KBM-7 (cell line): ENCODE measurements around the gene ZNF567.
A peak's percentile ranks its signal among the peaks of the same experiment; 100 is the strongest.
"Not testable (repeated sequence)": the region's sequence is repeated elsewhere in the genome, so short reads cannot be mapped to it uniquely, and the experiment has no call there.

Experiments used
- DNase-seq: peaks from one replicate; pipeline ENCODE4 v3.0.0-alpha.2; 2015
- in situ Hi-C: fragments of 300-500 bp; cut with MboI; formaldehyde crosslinking; loops from 2 replicates; pipeline ENCODE4 v1.14.3; 2020; ENCODE audit warnings: low sequenced_read_pairs, low pct_unique_long_range_greater_than_20kb, mixed read lengths

Gene ZNF567

DNA sequence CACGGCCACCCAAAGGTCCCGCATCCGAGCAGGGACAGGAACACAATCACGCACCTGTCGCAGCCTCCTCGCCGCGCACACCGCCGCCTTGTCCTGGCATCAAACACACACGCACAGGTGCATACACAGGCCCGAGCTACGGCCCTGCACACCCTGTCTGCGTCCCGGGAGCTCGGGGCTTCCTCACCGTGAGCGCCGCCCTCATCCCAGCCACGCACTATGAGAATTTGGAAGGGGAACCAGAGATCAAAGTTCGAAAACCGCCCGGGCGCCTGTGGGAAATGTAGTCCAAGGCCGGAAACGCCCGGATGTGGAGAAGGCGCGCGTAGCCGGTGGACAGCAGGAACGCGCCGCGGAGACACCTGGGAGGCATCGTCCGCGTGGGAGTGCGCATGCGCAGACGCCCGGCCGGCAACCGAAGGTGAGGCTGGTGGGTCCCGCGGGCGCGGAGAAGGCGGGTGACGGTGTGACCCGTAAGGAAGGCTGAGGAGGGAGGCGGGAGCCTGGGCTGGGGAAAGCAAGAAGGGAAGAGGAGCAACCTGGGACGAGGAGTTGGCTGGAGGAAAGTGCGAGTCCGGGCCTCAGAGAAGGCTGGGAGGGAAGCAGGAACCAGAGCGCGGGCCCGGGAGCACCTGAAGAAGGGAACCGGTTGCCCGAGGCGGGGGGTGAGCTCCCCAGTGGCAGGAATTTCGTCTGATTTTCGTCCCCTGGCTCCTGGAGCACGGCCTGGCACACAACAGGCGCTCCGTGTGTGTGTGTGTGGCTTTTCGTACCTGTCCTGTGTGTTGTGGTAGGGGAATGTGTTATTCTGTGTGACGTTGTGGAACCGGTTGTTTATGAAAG lies at the start of gene ZNF567:
Gene ZNF567, plus strand, starts transcription at position 399 of the 843 bp plus-strand sequence. CDS start 7,256 bp downstream, outside the sequence.
- DNase-seq = peak; percentile 97
- in situ Hi-C loops = no loop called here

DNA sequence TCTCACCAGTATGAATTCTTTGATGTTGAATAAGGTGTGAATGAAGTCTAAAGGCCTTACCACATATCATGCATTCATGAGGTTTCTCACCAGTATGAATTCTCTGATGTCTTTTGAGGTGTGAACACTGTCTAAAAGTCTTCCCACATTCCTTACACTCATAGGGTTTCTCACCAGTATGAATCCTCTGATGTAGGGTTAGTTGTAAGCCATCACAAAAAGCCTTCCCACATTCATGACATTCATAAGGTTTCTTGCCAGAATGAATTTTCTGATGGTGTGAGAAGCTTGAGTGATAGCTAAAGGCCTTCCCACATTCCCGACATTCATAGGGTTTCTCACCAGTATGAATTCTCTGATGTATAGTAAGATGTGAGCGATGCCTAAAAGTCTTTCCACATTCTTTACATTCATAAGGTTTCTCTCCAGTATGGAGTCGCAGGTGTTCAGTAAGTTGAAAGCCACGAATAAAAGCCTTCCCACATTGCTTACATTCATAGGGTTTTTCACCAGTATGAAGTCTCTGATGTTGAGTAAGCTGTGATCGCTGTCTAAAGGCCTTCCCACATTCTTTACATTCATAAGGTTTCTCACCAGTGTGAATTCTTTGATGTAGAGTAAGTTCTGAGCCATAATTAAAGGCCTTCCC lies 48.4 kb upstream of the ZNF567 start:
- DNase-seq = peak; percentile 19
- in situ Hi-C loops = no loop called here

DNA sequence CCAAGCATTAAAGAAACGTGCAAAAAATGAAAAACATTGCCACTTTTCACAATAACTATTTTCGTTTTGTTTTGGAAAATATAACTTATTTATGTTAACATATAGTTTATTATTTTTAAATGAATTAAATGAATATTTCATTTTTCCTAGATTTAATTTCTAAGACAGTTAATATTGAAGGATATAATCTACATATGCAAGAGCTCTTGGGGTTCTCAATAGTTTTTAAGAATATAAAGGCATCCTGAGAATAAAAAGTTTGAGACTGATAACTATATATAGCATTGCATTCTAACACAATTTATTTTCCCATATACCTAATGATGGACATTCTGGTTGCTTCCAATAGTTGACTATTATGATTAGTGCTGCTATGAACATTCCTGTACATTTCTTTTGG lies 40.7 kb upstream of the ZNF567 start:
- in situ Hi-C loops = no loop called here
- no peak for DNase-seq

DNA sequence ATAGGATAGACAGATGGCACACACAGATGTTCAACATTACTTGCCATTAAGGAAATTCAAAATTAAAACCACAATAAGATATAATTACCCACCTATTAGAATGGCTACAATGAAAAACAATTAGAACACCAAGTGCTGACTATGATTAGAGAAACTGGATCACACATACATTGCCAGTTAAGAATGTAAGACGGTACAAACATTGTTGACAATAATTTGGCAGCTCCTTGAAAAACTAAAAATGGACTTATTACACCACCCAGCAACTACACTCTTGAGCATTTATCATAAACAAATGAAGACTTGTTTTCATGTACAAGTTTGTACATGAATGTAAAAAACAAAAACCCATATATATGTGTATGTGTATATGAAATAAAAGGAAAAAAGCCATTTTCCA lies 34.5 kb upstream of the ZNF567 start:
- in situ Hi-C loops = no loop called here
- no peak for DNase-seq

DNA sequence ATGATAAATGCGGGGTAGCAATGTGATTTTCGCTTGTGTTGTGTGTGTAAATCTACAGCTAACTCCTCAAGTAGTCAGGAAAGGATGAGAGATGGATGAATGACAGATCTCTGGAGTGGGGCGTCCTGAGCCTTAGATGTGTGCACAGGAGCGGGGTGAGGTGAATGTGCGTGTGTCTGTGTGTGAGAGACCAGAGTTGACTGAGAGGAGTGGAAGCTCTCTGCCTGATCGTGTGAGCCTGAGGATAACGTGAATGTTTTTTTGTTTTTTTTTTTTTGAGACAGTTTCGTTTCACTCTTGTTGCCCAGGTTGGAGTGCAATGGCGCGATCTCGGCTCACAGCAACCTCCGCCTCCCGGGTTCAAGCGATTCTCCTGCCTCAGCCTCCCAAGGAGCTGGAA lies 21.6 kb upstream of the ZNF567 start:
- DNase-seq = no peak
- in situ Hi-C loops = no loop called here

DNA sequence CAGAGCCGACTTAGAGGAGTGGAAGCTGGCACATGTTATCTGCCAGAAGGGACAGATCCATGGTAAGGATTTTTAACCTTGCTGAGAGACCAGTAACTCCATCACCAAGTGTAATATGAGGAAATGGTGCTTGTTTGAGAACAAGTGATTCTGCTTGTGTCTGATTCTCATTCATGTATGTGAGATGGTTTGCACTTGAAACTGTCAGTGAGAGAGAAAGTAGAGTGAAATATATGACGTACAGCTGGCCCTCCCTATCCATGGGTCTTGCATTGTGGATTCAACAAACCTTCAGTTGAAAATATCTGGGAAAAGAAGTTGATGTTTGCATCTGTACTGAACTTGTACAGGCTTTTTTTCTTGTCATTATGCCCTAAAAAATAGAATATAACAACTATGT lies 18.8 kb upstream of the ZNF567 start:
- in situ Hi-C loops = no loop called here

DNA sequence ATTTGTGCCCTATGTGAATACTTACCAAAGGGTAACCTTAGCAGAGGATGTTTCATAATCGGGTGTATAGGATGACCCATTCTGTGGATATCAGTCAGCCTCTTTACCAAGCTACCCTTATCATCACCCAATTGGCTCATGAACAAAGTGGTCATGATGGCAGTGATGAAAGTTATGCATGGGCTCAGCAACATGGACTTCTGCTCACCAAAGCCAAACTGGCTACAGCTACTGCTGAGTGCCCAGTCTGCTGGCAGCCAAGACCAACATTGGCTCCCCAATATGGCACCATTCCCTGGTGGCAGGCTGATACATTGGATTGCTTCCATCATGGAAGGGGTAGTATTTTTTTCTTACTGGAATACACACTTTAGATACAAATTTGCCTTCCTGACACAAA lies 15.0 kb upstream of the ZNF567 start:
- no peak for DNase-seq
- in situ Hi-C loops = no loop called here

More for the DNA sequence above, 18.8 kb upstream of the ZNF567 start:
- DNase-seq = no peak

DNA sequence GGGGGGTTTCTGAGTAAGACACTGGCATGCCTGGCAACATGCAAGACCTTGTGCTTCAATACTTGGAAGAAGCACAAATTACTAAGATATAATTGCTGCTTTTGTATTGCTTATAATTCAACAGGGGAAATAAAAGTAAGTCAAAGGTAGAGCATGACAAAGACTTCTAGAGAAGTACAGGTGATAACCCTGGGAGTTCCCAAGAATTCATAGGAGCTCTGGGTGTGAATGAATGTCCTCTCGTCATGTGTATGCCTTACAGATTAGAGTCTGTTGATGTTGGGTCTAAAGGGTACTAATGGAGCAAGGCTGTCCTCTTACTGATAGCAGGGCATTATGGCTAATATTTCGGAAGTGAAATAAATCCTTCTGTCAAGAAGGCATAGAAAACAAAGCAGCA lies 13.2 kb upstream of the ZNF567 start:
- in situ Hi-C loops = no loop called here

DNA sequence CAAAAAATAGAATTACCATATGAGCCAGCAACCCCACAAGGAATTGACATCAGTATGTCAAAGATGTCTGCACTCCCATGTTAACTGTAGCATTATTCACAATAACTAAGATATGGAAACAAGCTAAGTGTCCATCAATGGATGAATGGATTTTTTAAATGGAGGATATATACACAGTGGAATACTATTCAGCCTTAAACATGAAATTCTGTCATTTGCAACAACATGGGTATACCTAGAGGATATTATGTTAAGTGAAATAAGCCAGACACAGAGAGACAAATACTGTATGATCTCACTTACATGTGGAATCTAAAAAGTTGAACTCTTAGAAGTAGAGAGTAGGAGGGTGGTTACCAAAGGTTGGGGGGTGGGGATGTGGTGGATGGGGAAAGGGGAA lies 8.0 kb upstream of the ZNF567 start:
- no peak for DNase-seq
- in situ Hi-C loops = no loop called here

More for the DNA sequence above, 13.2 kb upstream of the ZNF567 start:
- DNase-seq = no peak

DNA sequence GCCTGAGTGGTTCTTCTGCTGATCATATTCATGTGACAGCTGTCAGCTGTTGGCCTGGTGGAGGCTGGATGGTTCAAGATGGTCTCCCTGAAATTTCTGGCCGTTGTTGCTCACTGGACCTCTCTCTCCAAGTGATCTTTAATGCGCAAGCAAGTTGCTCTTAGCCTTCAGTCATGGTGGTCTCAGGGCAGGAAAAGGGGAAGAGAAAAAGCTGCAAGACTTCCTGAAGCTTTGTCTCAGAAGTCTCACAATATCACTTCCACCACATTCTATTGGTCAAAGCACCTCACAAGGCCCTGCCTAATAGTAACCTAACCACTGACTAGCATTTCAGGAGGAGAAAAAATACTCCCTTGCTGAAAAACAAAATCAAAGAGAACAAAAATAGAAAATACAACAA lies 1.6 kb upstream of the ZNF567 start:
- peak; percentile 13 for DNase-seq
- in situ Hi-C loops = no loop called here

DNA sequence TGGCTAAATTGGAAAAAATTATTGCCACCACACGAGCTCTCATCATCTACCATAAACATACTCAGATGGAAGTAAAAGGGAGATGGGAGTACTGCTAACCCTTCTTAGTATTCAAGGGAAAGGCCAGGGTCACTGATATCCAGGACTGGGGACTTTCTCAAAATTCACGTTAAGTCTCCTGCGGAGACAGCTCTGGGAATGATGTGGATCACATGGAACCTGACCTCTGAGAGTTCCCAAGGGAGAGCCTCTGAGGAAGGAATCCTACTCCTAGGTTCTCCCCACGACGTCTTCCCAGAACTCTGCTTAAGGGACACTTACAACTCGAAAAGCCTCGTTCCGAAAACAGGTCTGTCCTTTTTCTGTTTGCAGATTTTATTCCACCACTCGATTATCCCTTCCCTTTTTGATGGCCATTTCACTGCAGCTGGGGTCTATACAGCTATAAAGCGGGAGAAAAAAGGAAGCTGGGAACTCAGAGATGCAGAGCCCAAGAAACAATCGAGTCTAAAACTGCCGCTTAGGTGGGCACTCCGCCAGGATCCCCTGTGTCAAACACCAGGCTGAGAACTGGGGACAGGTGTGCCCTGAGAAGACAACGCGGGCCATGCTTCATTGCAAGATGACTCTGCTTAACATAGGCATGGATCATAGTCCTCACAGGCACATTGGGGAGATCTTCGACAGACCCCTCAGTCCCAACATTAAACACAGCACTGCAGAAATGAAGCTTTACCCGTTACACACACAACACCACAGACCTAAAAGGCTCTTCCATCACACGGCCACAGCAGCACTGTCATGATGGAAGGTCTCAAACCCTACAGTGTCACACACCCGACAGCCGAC lies 823 bp upstream of the ZNF567 start:
- in situ Hi-C loops = no loop called here
- DNase-seq = peak; percentile 45

DNA sequence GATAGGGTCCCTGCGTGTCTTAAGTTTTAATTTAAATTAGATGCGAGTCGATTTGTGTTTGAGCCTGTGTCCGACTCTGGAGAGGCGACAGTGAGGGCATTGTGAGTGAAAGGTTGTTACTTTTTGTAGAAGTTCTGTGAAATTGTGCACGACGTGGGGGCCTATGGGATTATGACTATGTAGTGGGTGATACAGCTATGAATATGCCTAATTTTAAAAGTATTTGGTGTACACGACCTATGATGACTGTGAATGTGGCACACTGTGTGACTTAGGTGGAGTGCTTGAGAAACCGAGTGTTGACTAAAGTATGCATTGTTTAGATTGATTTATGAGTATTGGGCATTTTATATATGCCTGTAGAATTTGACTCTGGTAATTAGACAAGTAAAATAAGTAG lies 646 bp downstream of the ZNF567 start:
- in situ Hi-C loops = no loop called here
- DNase-seq = no peak

DNA sequence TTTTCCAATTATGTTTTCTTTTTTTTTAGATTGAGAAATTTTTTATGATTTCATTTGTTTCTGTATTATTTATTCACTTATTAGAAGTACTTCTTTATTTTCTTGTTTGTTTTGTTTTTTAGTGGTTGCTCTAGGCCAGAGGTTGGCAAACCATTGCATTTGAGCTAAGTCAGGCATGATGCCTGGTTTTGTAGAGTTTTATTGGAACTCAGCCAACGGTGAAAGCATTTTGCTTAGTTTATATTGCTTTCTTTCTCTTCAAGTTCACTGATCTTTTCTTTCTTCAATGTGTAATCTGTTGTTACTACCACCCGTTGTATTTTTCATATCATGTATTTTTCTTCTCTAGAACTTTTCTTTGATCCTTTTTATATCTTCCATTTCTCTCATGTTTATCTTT lies 19.7 kb downstream of the ZNF567 start:
- in situ Hi-C loops = no loop called here
- DNase-seq = no peak

DNA sequence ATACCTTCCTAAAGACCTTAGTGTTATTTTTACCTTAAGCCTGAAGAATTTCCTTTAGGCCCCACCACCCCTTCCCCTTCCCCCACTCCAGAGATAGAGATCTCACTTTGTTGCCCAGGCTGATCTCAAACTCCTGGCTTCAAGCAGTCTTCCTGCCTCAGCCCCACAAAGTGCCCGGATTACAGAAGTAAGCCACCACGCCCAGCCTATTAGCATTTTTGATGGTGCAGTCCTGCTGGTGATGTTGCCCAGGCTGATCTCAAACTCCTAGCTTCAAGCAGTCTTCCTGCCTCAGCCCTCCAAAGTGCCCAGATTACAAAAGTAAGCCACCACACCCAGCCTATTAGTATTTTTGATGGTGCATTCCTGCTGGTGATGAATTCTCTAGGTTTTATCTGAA lies 22.0 kb downstream of the ZNF567 start:
- DNase-seq = no peak
- in situ Hi-C loops = no loop called here

DNA sequence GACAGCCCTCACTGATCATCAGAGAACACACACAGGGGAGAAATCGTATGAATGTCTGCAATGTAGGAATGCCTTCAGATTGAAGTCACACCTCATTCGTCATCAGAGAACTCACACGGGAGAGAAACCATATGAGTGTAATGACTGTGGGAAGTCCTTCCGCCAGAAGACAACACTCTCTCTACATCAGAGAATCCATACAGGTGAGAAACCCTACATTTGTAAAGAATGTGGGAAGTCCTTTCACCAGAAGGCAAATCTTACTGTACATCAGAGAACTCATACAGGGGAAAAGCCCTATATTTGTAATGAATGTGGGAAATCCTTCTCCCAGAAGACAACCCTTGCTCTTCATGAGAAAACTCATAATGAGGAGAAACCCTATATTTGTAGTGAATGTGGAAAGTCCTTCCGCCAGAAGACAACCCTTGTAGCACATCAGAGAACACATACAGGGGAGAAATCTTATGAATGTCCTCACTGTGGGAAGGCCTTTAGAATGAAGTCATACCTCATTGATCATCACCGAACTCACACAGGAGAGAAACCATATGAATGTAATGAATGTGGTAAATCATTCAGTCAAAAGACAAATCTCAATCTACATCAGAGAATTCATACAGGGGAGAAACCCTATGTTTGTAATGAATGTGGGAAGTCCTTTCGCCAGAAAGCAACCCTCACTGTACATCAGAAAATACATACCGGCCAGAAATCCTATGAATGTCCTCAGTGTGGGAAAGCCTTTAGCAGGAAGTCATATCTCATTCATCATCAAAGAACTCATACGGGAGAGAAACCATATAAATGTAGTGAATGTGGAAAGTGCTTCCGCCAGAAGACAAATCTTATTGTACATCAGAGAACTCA lies 32.5 kb downstream of the ZNF567 start:
- peak; percentile 28 for DNase-seq
- in situ Hi-C loops = no loop called here

DNA sequence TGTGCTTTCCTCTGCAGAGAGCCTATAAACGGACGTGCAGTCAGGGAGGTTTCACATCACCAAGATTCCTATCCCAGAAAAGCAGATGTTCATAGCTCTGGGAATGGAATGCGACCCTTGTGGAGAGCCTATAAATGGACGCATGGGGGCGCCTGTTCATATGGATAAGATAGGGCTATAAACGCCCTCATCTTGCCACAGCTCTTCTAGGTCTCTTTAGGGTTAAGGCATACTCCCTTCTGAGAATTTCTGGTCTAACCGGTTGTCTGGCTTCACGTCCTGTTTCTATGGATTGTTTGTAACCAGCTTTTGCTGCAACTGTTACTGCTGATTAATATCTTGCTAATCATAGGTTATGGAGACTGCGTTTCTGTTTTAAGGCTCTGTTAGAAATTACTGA lies 48.8 kb downstream of the ZNF567 start:
- in situ Hi-C loops, DNase-seq: not testable (repeated sequence)

DNA sequence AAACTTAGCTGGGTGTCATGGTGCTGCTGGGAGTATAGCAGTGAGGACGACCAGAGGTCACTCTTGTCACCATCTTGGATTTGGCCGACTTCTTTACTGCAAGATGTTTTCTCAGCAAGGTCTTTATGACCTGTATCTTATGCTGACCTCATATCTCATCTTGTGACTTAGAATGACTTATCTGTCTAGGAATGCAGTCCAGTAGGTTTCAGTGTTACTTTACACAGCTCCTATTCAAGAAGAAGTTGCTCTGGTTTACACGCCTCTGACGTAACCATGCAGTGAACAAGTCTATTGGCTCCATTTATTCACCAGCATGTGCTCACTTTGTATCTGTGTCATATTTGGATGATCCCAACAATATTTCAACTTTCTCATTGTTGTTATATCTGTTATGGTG lies 58.5 kb downstream of the ZNF567 start:
- in situ Hi-C loops = no loop called here
- no peak for DNase-seq

DNA sequence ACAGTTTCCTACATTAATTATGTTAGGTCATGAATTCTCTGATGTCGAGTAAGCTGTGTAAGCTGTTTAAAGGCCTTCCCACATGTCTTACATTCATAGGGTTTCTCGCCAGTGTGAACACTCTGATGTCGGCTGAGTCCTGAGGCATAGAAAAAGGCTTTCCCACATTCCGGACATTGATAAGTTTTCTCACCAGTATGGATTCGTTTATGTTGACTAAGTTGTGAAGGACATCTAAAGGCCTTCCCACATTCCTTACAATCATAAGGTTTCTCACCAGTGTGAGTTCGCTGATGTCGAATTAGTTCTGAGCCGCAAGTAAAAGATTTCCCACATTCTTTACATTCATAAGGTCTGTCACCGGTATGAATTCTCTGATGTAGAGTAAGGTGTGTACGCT lies 60.3 kb downstream of the ZNF567 start:
- no peak for DNase-seq
- in situ Hi-C loops = no loop called here
